Kidney (tissue), 14 donors: ENCODE data around the gene FMN2. TPM values are rescaled to one million over a fixed set of nuclear protein-coding genes. Genes with fewer than 3 reads are reported as not detected.

Source experiments
- DNase-seq, 5 donors: peaks; one replicate each; pipeline ENCODE4 v3.0.0-alpha.2; 2013 to 2020
- FAIRE-seq: peaks from 2 replicates; lab custom pipeline; 2012; peaks lifted over from hg19 to GRCh38; lab: Jason Lieb, UNC
- H3K27ac ChIP-seq, 2 donors: one replicate each; pipeline ENCODE4 v1.7.0; 2013; ENCODE audit warnings: low read depth in 2 of 2, low read length in 2 of 2, inconsistent platforms in 1 of 2
- H3K27me3 ChIP-seq: one replicate; pipeline ENCODE4 v1.7.1; 2013; ENCODE audit warnings: low read length, inconsistent platforms; ENCODE audit not compliant: control insufficient read depth, insufficient read depth
- H3K36me3 ChIP-seq, 3 donors: one replicate each; pipeline versions ENCODE4 v1.7.0 to v1.7.1; 2013; ENCODE audit warnings: low read length in 3 of 3, control low read depth in 1 of 3, inconsistent platforms in 1 of 3; ENCODE audit not compliant: insufficient read depth in 3 of 3, control insufficient read depth in 2 of 3
- H3K4me1 ChIP-seq, 3 donors: one replicate each; pipeline versions ENCODE4 v1.7.0 to v1.7.1; 2013; ENCODE audit warnings: low read length in 3 of 3, inconsistent platforms in 1 of 3, low read depth in 1 of 3; ENCODE audit not compliant: control insufficient read depth in 2 of 3, insufficient read depth in 2 of 3
- H3K4me3 ChIP-seq, 3 donors: one replicate each; pipeline versions ENCODE4 v1.7.0 to v1.8.1; 2013; ENCODE audit warnings: low read length in 3 of 3, control low read depth in 1 of 3, inconsistent platforms in 1 of 3
- H3K9ac ChIP-seq, 3 donors: one replicate each; pipeline versions ENCODE4 v1.7.0 to v1.7.1; 2013; ENCODE audit warnings: low read length in 3 of 3, control low read depth in 1 of 3, inconsistent platforms in 1 of 3
- H3K9me3 ChIP-seq, 3 donors: one replicate each; pipeline versions ENCODE4 v1.7.0 to v1.7.1; 2013; ENCODE audit warnings: low read length in 3 of 3, control low read depth in 1 of 3, inconsistent platforms in 1 of 3; ENCODE audit not compliant: control insufficient read depth in 2 of 3, insufficient read depth in 1 of 3
- intact Hi-C: fragments of 100-400 bp; cut with DNase I; formaldehyde crosslinking; loops from one replicate; pipeline ENCODE4 v1.11.1; 2022
- polyA plus RNA-seq: library from polyadenylated mRNA; stranded (reverse); fragments of 350-450 nt; fragmentation: Illumina TruSeq; extraction: RNeasy Lipid Tissue Mini Kit (QIAGEN cat#74804); gene quantifications from one replicate; pipeline ENCODE4 v1.2.3, GENCODE V29; 2014; ENCODE audit warnings: low read depth, low replicate concordance; ENCODE audit not compliant: insufficient read depth
- total RNA-seq: library from RNA; stranded (reverse); fragmentation: NEBNext Ultra II Directional; extraction: Animal tissue kit (Norgen Biotek cat#: 25700); gene quantifications from one replicate; pipeline ENCODE4 v1.2.1, GENCODE V29; 2021
- TF ChIP-seq, protein P1 (sequence below): IDR thresholded peaks from 3 replicates; pipeline ENCODE4 v1.5.1; 2012; ENCODE audit warnings: mild to moderate bottlenecking, moderate library complexity, borderline replicate concordance; ENCODE audit not compliant: insufficient read depth; ENCODE audit errors: extremely low read depth
- donor health status: control.
- donor health status: control.
- donor health status: control.
- donor health status: control.
- donor health status: control.
- donor health status: DM: yes; HTN: yes; CAD: no.
- donor health status: Normal renal cell carcinoma (clear cell type).

Gene FMN2
- total and polyA plus RNA-seq, 2 donors from 2014 or later, result 0.06 to 3.4 TPM

- Histone ChIP-seq H3K36me3 (no peaks in the 10 kb centered on the region), H3K4me3 (no peak overlapping the region), H3K9ac (no peak overlapping the region), H3K9me3 (no peaks in the 10 kb centered on the region), H3K4me1 (no peaks in the 10 kb centered on the region), H3K27ac (no peak overlapping the region), H3K27me3 (no peaks in the 10 kb centered on the region)
- intact Hi-C loops, result no loop called here
- DNase-seq (no peak), FAIRE-seq (no peak)
- TF ChIP-seq, protein P1, sequence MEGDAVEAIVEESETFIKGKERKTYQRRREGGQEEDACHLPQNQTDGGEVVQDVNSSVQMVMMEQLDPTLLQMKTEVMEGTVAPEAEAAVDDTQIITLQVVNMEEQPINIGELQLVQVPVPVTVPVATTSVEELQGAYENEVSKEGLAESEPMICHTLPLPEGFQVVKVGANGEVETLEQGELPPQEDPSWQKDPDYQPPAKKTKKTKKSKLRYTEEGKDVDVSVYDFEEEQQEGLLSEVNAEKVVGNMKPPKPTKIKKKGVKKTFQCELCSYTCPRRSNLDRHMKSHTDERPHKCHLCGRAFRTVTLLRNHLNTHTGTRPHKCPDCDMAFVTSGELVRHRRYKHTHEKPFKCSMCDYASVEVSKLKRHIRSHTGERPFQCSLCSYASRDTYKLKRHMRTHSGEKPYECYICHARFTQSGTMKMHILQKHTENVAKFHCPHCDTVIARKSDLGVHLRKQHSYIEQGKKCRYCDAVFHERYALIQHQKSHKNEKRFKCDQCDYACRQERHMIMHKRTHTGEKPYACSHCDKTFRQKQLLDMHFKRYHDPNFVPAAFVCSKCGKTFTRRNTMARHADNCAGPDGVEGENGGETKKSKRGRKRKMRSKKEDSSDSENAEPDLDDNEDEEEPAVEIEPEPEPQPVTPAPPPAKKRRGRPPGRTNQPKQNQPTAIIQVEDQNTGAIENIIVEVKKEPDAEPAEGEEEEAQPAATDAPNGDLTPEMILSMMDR, result no peak
Observed at GRCh38 chr1:240115831-240116230, 24.1 kb downstream of the FMN2 start.

DNA sequence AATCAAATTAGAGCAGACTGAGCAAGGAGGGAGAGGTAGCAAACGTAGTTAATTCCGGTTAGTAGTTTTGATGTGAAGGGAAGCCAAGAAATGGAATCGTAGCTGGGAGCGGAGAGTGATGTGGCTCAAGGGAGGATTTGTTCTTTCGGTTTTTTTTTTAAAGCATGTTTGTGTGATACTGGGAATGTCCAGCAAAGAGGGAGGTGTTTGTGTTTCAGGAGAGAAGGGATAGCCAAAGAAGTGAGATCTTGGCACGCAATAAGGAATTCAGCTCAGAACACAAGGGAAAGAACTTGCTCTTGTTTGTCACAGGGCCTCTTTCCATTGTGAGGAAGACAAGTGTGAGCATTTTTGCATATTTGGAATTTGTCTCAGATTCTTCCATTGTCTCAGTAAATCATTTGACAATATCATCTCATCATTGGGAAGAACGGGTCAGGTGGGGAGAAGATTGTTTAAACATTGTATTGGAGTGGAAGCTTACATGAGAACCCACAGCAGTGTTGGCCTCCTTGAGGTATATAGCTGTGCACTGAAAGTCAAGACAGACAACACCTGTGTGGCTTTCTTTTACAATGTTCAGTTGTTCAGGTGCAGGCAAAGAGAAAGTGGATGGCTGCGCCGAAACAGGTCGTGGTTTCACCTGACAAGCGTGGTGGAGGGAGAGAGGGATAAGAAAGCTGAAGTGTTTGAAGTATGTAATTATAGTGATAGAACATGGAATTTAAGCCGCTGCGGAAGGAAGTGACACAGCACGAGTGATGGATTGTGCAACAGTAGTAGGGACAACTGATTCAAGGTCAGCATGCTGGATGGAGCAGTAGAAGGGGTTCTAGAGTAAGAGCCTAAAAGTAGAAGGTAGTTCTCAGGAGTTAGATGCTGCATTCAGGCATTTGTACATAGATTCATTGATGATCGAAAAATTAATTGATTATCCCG lies 25.4 kb downstream of the FMN2 start:
- Histone ChIP-seq H3K9ac (no peak overlapping the region), H3K27me3 (no peaks in the 10 kb centered on the region), H3K9me3 (no peaks in the 10 kb centered on the region), H3K36me3 (no peaks in the 10 kb centered on the region), H3K4me1 (no peaks in the 10 kb centered on the region), H3K4me3 (no peak overlapping the region), H3K27ac (no peak overlapping the region)
- FAIRE-seq (no peak), DNase-seq (no peak)
- intact Hi-C loops, result no loop called here
- TF ChIP-seq, protein P1, result no peak

- H3K27me3 ChIP-seq, result no peaks in the 10 kb centered on the region
- H3K4me3 ChIP-seq, result no peak overlapping the region
- DNase-seq, result no peak
- intact Hi-C loops, result no loop called here
- H3K4me1 ChIP-seq, result no peaks in the 10 kb centered on the region
- H3K36me3 ChIP-seq, result no peaks in the 10 kb centered on the region
- no peak for FAIRE-seq
- H3K9me3 ChIP-seq, result no peaks in the 10 kb centered on the region
- H3K9ac ChIP-seq, result no peak overlapping the region
- TF ChIP-seq, protein P1, result no peak
- no peak overlapping the region for H3K27ac ChIP-seq
Observed at GRCh38 chr1:240117930-240118329, 26.2 kb downstream of the FMN2 start.
